Activated CD8-positive, alpha-beta memory T cell treated with anti-CD3 and anti-CD28 coated beads for 1 hour (primary cell): ENCODE data around the gene SOBP.

Experiments
- DNase-seq, 2 donors: peaks; one replicate each; pipeline ENCODE4 v3.0.0-alpha.2; 2020; ENCODE audit warnings: low read depth in 1 of 2; ENCODE audit errors: extremely low read depth in 1 of 2

Gene SOBP

DNA sequence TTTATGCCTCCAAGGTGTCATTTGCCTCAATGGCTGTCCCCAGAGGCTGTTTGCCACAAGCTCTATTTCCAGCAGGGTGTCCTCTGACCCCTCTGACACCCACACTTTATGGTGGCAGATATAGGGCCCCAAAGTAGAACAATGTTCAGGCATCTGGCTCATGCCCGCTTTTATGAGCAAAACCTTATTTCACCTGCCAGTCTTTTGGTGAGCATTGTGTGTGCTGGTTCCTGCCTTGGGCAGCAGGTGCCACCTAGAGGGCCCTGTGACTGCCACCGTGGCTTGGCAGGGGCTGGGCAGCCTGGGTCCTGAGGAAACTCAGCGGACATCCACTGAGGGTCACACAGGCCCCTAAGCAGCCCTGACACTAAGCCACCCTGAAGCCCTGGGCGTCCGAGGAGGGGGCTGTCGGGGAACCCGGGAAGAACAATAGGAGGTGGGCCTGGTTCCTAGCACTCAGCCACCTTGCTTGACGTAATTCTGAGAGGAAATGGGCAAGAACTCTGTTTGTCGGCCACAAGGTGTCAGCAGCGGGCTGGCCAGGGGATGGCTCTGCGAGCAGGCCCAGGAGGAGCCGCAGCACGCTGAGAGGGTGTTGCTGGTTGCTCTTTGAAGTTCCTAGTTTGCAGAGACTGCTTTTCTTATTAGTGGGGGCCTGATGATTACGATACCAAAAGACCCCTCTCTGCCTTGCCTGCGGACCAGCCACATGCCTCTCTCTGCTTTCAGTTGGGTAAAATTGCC lies 185.2 kb downstream of the SOBP start:
- peak; percentile 74 to 79 for DNase-seq

DNA sequence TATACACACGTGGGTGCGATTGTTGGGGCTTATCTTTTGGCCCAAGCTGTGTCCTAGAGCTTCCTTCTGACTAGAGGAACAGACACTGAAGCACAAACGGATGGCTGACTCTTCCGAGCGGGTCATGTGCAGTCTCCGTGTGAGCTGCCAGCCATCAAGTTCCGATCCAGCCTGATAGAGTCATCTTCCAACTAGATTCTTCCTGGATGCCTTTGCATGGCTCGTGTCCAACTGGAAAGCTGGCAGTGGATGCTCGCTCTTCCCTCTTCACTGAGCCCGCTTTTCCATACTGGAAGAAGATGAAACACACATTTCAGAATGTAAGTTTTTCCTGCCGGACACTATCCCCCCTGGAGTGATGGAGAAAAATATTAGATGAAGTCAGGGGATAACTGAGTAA lies 186.1 kb downstream of the SOBP start:
- DNase-seq = no peak

GRCh38 chr6:107677399-107677798 lies 187.5 kb downstream of the SOBP start:
- no peak for DNase-seq

DNA sequence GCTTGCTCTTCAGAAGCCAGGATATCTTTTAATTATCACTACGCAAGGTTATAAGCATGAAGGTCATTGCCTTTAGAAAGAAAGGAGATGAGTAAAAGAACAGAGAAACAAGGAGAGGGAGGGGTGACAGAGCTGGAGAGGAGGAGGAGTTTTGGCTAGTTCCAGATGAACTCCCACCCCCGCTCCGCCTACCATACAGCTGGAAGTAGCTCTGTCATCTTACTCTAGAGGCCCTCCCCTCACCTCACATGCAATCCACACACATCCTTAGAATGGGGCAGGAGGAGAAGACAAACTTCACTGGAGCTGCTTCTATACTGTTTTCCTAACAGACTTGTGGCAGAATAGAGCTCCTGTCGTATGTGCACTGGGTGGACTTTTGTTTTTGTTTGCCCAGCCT lies 189.5 kb downstream of the SOBP start:
- DNase-seq = no peak

- no peak for DNase-seq
Observed at GRCh38 chr6:107682721-107683120, 192.8 kb downstream of the SOBP start.

DNA sequence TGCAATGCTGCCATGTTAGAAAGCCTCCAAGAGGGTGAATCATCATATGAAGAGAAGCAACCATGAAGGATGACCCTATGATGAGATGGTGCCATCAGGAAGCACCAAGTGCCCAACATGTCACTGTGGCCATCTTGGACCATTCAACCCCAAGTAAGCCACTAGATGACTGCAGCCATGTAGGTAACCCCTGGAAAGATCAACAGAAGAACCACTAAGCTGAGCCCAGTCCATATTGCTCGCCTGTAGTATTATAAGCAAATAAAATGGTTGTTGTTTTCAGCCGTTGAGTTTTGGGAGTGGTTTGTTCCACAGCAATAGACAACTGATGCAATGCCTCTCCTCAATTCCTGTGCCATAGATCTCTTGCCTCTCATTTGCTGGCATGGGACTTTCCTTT lies 193.3 kb downstream of the SOBP start:
- DNase-seq = no peak

DNA sequence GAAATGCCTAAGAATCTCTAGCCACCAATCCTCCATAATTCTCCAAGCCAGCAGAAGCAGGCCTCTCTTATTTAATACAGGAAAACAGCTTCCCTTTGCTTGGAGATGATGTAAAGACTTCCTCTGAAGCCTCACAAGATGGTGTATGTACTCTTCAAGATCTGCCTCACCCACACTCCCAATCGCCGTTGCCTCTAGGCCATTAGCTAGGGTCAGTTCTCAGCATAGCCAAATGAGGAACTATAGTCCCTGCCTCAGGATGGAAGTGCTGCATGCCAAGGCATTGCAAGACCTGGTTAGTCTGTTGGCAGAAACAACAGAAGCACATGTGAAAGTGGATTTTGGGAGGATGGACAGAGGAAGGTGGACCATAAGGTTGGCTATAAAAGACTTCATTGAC lies 195.1 kb downstream of the SOBP start:
- no peak for DNase-seq

DNA sequence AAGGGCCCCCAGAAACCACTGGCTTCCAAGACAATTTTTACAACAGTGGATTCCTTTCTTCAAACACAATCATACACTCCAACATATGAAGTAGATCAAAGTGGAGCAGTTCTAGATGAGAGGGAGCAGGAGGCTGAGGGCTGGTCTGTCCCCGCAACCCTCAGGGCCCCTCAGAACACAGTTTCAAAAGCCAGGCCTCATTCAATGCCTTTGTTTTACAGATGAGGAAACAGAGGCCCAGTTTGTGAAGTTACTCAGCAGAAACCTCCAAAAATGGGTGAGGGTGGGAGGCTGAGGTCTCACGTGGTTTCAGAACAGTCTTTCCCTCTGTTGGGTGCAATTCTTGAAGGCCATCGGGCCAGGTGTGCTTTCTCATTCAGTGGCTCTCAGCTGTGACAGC lies 199.3 kb downstream of the SOBP start:
- DNase-seq = no peak

DNA sequence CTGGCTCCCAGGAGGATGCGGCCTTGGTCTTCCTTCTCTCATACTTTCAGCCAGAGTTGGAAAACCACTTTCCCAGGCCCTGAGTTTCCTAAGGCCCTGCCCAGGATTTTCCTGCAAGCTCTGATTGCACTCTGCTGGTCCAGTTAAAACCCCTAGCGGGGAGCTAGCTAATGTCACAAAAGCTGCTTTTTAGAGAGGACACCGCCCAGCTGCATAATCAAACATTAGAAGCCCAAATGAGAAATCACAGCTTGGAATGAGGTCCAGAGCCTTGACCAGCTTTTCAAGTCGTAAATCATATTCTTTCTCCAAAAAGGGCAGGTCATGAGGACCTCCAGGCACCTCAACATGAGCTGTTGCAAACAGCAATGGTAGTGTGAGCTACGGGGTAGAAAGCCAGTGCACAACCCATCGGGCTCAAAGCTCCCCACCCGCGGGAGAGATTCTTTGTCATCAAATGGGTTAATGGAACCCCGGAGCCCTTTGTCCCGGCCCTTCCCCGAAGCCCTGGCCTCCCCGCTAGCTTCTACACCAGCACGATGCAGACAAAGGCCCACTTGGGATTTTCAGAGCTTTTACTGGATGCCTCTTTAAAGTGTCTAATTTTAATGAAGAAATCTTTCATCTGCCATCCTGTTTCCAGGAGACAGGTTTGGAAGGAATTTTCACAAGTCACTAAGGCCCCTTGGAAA lies 200.2 kb downstream of the SOBP start:
- no peak for DNase-seq

- DNase-seq = no peak
Observed at GRCh38 chr6:107690643-107691061, 200.7 kb downstream of the SOBP start.

GRCh38 chr6:107691062-107691751 lies 201.3 kb downstream of the SOBP start:
- DNase-seq = no peak

DNA sequence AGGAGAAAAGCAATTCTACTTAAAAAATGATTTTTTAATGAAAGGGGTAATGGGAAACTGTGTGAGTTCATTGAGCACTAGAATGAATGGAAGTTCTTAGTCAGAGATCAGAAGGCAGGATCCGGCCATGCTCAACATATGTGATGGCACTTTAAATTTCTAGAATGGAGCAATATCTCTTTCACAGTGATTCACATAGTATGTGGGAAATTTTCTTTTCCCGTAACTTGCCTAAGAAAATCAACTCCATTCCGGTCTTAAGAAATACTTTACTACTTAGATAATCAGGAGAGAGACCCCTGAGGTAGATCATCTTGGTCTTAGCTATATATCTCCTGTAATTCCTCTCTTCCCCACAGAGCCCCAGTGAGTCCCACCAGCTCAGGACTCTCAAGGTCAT lies 202.4 kb downstream of the SOBP start:
- no peak for DNase-seq

DNA sequence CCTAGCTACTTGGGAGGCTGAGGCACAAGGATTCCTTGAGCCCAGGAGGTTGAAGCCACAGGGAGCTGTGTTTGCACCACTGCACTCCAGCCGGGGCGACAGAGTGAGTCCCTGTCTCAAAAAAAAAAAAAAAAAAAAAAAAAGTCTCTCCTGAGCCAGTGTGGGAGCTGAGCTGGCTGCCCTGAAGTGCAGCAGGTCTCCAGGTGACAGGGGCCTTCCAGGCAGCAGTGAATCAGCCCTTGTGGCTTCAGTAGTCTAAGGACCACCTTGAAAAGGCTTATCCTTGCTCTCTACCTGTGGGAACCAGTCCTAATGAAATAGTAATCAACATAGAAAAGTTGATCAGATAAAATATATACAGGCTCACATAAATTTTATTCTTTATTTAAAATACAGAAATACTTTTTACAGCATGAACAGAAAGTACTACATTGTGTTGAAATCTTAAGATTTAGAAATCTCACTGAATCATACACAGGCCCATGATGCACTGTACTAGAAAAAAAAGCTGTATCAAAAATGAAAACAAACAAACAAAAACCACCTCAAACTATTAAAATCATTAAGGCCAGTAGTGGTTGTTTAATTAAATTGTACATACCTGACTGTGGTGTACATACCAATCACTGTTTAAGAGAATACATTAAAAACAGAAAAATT lies 205.3 kb downstream of the SOBP start:
- DNase-seq = no peak

- no peak for DNase-seq
Observed at GRCh38 chr6:107697682-107698081, 207.8 kb downstream of the SOBP start.

- no peak for DNase-seq
Observed at GRCh38 chr6:107698146-107698545, 208.2 kb downstream of the SOBP start.

- no peak for DNase-seq
Observed at GRCh38 chr6:107699254-107699653, 209.3 kb downstream of the SOBP start.

DNA sequence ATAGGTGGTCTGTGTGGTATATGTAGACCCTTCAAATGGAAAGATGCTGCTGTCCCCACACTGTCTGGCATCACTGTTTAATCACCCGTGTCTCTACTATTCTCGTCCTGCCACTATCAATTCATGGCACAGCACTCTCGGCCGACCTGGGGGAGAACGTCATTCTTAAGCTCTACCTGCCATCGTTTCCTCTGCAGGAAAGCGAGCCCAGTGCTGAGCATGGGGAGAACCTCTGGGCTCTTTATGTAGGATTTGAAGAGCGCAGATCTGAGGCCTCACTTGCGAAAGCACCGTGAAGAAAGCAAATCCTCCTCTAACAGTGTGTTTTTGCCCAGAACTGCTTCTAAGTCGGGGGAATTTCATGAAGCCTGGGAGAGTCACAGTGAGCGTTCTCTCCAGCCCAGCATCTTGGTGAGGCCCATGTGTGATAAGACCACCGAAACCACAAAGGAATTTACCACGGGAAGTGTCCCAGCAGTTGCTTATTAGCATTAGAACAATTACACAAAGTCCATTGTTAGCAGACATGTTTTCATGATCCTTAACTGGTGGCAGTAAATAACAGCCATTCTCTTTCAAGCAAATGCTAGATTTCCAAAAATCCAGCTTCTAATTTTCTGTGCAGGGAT lies 209.9 kb downstream of the SOBP start:
- no peak for DNase-seq

DNA sequence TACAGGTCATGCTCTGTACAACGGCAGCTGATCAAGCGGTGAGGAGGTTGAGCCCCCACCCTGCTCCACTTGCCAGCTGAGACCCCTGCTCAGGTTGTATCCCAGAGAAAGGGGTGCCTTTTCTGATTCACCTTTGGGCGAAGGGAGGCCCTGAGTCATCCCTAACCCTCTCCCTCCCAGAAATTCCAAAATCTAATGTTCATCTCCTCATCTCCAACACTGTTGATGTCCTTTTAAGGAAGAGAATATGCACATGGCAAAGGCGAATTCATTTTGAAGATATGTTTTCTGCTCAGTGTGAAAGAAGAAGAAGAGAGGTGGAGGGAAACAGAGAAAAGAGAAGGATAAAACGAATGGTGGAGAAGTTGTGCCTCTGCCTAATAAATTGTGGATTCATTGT lies 213.7 kb downstream of the SOBP start:
- DNase-seq = no peak

DNA sequence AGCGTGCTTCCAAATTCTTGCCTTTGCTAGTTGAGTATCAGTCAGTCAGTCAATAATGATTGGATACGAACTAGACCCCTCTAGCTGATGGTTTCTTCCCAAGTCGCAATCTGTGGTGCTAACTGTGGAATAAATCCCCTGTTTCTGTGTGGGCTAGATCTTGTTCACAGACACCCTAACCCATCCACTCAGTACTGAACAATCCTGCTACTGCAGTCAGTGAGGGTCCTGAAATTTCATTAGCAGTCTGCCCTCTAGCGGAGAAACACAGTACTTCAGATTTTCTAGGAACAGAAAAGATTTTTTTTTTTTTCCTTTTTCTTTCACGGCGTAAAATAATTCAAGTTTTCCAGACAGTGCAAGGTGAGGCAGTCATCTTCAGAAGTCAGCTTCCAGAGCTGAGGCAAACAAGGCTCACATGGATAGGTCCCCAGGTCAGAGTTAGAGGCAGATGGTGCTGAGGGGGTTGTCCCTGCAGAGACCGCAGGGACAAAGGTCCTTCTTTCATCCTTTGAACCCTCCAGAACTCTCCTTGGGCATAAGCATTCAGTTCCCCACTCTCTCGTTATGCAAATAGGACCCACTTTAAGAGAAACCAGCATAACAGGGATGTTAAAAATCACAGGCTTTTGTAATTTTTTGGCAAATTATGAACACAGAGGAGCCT lies 214.6 kb downstream of the SOBP start:
- no peak for DNase-seq

DNA sequence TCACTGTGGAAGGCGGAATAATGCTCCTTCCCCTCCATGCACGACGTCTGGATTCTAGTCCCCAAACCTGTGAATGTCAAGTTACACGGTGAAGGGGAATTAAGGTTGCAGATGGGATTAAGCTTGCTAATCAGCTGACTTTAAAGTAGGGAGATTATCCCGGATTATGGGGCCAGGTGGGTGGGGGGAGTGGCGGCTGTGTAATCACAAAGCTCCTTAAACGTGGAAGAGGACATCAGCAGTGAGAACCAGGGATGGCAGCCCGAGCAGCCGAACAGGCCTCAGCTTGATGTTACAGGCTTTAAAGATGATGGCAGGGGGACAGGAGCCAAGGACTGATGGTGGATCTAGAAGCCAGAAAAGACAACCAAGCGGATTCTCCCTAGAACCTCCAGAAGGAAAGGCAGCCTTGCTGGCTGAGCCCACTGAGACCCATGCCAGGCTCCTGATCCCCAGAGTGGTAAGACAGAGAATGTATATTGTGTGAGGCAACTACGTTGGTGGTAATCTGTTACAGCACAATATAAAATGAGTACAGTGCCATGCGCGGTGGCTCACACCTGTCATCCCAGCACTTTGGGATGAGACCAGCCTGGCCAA lies 216.7 kb downstream of the SOBP start:
- DNase-seq = no peak
